Globus pallidus (tissue), 1 donor: ENCODE measurements around the gene ATF3.
"Not testable (repeated sequence)": the region's sequence is repeated elsewhere in the genome, so short reads cannot be mapped to it uniquely, and the experiment has no call there.

Experiments used
- DNase-seq: peaks from one replicate; pipeline ENCODE4 v3.0.0-alpha.2; 2015; ENCODE audit warnings: low spot score

The ATF3 gene

DNA sequence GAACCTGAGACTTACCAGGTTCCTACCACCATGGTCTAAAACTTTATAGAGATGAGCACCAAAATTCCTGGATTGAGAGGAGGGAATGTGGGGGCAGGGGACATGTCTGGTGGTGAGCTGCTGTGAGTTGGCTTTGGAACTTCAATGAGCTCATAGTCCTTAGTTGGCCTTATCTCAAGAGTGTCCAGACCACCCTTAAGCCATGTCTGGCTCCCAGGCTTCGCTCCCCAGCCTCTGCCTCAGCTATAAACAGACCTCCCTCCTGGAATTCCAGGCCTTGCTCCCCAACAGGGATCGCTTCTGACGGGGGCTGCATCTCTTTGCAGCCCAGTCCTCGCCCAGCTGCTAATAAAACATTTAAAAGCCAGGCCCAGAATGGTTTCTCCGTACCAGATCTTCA is 19.5 kb downstream of the ATF3 start:
- DNase-seq = no peak

DNA sequence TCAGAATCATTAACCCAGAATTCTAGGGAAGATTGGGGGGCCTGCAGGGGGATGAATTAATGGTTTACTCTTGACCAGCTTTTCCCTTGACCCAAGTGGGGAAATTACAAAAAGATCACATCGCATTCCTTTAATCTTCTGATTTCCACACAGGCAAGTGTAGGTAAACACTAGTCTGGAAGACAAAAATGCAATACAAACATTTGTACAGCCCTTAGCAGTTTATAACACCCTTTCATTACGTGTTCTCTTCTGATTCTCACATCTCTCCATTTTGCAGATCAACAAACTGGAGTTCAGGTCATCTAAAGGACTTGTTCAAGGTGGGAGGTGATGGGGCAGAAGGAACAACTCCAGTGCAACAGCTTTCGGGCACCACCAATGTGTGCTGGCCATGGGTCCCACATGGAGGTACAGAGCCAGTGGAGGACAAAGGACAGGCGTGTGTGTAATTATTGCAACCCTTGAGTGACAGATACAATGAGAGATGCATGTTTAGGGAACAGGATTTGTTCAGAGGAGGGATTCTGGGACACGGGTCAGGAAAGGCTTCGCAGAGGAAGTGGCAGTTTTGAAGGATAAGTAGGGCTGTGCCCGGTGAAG is 20.4 kb downstream of the ATF3 start:
- DNase-seq = no peak

DNA sequence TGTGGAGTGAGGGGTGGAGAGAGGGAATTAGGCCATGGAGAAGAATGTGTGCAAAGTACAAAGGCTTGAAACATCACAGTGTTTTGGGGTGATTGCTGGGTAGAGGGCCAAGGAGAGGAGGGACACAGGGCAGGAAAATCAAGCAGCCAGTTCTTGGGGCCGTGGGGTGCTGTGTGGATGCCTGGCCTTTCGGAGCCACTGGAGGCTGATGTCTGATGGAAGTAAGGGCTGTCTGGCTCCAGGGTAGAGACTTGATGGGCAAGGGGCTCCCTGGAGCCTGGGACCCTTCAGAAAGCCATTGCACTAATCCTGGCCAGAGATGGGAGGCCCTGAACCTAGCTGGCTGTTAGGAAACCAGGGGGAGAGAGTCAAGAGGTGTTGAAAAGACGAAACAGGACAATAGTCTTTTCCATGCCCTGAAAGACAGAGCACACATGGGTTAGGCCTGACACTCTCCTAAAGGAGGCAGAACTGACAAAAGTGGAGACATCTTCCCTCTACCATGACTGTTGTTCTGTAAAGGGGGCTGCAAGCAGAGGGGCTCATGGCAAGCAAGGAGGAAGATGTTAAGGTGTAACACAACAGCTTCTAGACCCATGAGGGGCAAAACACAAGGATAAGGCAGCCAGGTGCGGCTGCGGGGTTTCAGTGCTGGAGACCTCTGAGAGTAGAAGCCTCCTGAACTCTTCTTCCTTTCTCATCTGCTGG is 21.0 kb downstream of the ATF3 start:
- no peak for DNase-seq

DNA sequence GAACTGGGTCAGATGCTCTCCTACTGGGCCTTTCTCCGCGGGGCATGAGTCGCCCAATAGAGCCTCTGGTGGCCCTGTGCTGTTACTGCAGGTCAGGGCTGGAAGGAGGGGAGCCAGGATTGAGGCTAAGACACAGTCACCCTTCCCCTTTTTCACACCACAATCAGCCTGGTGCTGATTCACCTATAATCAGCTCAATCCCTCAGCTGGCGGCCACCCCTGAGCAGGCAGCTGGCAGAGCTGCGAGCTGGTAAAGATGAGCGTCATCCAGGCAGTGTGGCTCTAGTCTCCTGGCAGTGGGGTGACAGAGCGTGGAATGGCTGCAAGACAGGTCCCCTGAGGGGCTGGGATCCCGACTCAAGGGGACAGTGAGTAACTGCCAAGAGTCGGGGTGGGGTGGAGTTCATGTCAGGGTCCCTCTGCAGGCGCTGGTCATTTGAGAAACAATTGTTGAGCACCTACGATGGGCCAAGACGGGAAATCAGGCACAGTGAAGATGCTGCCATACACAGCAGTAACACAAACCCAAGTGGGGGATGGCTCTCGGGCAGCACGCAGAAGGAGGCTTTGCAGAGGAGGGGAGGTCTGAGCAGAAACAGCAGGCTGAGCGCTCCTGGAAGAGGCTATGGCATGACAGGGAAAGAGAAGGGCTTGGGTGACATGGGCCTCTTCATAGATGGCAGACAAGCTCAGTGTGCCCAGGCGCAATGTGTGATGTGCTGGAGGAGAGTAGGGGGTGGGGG is 21.8 kb downstream of the ATF3 start:
- DNase-seq = peak; percentile 74

DNA sequence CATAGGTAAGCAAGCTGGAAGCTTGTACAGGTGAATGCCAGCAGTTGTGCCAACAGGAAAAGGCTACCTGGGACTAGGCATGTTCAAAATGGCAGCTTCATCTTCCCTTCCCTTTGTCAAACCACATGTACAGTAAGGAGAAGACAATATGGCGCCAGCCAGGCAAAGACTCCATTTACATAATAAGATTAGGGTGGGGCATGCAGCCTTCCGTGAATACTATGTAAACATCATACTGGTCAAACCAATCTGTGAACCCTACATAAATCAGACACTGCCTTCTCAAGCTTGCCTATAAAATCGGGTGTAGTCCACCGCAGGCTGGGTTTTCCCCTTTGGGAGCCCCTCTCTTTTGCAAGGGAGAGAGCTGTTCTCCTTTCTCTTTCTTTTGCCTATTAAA is 24.6 kb downstream of the ATF3 start:
- no peak for DNase-seq

DNA sequence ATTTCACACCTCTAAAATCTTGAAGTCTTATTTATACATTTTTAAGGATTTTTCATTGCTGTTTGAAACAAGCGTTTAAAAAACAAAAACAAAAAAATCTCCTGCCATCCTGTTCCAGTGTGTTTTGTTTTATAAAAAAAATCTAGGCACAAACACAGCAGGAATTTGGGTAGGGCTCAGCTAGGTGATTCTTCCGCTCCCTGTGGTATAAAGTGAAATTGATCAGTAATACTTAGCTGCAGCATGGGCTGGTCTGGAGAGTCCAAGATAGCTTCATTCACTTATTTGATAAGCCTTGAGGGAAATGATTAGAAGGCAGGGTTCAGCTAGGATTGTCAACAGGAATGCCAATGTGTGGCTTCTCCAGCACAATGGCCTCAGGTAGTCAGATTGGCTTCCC is 25.7 kb downstream of the ATF3 start:
- DNase-seq = no peak

DNA sequence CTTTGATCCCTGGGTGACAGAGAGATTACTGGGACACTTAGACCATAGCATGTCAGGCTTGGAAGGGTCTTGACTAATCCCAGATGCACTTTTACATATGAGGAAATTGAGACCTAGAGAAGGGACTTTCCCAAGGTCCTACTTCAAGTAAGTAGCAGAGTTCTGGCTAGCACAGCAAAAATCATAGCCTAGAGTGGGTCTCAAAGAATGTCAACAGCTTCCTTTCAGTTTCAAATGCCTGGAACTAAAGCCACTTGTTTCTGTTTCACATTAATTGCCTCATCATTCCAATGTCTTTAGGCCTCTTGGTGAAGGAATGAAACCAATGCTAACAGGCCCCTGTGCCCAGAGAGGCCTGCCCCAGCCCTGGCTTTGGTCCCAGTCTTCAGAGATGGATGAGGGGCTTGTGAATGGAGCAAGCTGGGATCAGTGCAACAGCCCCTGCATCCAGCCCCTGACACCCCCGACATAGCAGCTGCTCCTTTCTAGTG is 26.6 kb downstream of the ATF3 start:
- no peak for DNase-seq

DNA sequence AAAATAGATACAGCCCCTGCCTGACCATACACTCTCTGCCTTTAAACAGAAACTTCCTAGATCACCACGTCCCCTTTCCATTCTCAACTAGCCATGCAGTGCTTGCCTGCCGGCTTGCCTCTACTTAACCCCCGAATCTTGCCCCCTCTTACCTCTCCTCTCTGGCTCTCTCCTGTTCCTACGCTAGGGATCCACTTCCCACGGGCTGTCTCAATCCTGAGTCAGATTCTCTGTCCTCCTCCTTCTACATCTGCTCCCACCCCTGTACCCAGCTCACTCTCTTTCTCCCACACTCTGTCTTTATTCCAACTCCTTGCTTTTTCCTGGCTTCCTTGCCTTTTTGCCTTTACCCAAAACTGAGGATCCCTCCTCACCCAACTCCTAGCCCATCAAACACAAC is 29.3 kb downstream of the ATF3 start:
- DNase-seq = no peak

DNA sequence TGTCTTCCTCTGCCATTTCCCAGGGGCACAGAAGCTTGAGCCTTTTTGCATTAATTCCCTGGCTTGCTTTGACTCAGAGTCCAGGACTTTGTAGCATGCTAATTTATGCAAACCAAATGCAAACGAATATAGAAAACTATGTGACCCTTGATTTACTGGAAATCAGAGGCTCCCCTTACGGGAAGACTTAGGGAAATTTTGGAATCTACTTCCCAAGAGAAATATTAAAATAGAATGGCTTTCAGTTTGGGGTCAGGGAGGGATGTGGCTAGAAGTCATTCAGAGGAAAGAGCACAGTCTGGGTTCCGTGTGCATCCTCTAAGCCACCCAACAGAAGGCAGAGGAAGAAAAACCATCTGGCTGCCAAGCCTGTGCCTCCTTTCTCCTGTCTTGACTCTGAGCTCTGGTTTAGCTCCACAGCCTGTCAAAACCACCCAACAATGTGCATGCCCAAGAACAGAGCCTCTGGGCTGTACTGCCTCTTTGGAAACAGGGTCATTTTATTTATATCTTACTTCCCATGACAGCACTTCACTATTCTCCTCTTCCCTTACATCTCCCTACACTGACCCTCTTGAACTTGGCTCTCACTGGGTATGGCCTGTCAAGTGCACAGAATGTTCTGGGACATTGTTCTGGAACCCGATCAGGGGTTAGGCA is 30.1 kb downstream of the ATF3 start:
- DNase-seq = no peak

DNA sequence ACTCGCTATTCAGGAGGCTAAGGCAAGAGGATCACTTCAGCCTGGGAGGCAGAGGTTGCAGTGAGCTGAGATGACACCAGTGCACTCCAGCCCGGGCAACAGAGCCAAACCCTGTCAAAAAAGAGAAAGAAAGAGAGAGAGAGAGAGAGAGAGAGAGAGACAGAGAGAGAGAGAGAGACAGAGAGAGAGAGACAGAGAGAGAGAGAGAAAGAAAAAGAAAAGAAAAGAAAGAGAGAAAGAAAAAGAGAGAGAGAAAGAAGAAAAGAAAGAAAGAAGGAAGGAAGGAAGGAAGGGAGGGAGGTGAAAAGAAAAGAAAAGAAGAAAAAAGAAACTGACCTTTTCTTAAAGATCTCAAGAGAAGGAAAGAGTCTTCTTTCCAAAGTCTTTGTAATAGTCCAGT is 31.0 kb downstream of the ATF3 start:
- not testable (repeated sequence) for DNase-seq

DNA sequence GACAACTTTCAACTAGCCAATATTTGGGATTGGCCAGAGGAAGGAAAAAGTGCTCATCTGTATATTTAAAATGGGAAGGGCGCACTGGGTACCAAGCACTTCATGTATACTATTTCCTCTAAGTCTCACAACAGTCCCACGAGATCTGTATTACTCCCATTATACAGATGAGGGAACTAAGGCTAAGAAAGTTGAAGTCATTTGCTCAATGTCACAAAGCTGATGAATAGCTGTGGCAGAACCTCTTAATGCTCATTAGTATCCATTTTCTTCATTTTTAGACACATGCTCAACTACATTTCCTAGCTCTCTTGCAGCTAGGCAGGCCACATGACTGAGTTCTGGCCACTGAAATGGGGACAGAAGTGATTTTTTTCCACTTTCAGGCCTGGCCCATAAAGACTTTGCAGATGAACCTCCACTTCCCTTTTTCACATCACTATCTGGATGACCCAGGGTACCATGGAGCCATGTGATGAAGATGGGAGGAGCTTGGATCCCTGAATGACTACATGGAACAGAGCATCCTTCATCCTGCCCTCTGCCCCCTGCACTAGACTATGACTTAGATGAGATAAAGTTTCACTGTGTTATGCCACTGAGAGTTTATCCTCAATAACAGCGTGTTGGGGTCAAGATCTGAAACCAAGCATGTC is 31.8 kb downstream of the ATF3 start:
- DNase-seq = no peak

DNA sequence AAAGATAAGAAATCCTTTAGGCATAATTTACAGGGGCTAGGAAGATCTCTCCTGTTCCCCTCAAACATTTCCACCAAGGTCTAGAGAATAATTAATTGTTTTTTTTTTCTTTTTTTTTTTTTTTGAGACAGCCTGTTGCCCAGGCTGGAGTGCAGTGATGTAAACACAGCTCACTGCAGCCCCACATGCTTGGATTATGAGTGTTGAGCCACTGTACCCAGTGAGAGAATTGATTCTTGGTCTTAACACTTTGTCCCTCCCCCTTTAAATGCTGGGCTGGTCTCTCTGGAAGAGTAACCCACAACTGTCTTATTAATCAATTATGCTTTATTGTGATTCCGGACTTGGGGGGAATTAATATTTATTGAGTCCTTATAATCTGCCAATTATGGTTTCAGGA is 33.4 kb downstream of the ATF3 start:
- DNase-seq = no peak

DNA sequence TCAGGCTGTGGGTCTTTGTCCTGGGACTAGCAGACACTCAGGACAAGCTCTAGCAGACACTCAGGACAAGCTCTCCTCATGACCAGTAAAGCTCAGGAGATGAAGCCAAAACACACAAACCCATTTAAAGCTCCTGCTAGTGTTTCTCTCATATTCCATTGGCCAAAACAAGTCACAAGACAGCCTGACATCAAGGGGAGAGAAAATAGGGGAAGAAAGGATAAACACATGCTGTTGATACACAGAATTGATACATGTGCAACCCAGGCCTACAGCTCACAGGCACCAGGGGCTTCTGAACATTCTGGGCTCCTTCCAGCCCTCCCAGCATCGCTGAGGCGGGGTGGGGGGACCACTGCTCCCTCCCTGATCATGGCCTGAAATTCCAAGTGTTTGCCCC is 35.3 kb downstream of the ATF3 start:
- DNase-seq = no peak

DNA sequence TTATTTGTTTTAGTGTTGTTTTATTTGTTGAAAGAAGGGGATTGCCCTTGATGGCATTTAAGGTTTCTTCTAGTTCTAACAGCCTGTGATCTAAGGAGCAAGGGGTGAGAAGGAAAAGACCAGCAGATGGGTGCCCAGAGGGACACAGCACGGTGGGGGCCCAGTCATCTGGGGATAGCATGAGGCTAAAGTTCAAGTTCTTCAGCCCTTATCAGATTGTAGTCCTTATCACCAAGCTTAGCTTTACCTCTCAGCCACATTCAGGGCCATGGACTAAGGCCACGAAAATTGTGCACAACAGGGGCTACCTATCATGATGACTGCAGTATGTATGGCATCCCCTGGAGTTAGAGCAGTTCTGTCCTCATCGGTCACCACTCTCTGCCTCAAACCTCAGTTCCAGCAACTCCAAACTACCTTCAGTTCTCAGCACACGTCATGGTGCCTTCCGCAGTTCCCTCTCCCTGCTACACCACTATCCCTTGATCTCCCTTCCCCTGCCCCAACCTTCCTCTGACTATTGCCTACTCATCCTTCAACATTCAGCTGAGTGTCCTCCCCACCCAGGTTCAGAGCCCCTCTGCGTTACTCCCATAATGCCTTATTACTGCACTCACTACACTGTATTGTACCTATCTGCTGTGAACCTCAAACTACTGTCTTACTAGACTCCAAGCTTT is 36.4 kb downstream of the ATF3 start:
- no peak for DNase-seq

DNA sequence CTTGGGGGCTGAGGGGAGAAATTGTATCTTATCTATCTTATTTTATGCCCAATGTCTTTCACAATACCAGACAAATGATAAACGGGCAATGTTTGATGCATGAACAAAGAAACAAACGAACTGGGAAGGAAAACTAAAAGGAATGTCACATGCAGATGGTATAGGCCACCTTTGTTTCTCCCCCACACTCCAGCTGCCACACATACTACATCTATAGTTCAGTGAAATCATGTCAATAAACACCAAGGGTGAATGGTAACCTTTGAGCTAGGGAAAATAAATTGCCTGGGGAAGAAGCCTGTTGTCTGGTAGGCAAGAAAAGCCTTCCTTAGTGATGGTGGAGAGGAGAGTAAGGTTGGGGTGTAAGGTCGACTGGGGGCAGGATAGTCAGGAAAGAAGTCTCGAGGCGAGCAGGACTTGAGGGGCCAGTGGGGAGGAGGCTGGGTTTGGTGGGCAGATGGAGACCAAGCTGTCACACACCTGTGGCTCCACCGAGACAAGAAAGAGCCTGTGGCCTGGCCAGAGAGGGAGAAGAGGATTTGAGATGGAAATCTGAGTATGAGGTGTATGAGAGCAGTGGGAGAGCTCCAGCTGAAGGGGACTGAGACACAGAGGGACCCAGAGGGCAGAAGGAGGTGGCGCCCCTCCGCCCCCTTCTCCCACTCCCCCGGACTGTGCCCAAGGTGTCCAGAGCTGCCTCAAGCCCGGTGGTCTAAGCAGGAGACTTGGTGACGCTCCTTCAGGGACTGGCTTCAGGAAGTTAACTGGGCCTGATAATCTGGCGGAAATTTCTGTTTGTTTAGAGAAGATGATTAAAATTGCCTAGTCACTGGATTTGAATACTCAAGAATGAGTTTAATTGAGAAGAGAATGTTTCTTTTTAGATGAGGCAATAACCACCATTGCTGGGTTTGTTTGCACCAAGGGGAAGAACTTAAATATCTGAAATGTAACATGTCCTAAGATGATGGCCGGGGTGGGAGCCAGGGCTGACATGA is 37.3 kb downstream of the ATF3 start:
- no peak for DNase-seq

DNA sequence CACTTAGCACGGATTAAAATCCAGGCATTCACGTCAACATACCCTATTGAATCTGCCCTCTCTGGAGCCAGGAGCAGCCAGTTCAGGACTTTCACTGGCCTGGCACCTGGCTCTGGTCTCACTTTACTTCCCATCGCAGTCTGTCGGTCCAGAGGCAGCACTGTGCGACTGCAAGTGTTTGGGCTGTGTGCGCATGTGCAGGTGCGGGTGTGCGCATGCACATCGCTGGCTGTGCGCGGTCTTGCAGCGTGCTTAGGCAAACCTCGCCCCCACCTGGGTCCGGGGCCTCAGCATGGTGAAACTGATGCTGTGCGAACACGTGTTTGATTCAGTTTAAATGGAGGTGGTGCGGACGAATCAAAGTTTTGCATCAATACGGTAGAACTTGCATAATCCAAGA is 38.0 kb downstream of the ATF3 start:
- no peak for DNase-seq

DNA sequence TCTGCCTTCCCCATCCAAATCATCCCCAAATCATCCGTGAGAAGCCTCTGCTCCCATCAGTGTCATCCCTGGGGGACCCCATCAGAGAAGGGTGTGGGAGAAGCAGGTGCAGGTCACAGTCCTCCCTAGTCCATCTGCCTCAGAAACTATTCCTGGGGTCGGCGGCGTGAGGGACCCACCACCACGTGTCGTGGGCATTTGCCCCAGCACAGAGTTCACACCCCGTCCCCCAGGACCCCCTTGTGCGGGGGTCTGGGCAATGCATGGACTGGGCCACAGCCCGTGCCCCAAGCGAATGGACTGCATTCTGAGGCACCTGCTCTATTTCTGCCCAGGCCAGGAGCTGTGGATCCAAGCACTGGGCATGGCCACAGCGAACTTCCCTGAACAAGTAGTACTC is 38.4 kb downstream of the ATF3 start:
- no peak for DNase-seq

DNA sequence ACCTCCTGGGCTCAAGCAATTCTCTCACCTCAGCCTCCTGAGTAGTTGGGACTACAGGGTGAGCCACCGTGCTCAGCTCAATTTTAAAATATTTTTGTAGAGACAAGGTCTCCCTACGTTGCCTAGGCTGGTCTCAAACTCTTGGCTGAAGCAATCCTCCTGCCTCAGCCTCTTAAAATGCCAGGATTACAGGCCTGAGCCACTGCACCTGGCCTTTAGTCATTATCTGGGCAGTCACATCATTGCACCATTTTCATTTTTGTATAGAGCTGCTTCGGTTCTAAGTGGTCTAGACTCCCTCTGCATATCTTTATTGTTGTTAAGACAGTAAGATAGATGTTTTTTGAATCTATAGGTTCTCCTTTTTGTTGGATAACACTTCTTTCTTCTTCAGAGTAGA is 39.9 kb downstream of the ATF3 start:
- DNase-seq = no peak

DNA sequence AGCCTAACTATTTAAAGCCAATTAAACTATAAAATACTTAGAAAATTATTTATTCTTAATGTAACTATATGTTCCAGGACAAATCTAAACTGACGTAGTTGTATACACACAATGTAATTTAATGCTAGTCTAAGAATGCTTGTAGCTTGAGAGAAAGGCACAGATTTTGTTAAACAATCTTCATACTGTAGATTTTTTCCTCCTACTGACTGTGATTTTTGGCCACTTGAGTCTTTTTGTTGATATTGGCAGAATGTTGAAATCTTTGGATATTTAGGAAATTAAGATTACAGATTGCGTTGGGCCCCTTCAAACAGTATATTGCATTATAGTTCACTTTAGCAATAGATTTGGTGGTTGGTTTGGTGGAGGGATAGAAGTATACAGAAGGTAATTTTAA is 40.5 kb downstream of the ATF3 start:
- no peak for DNase-seq

DNA sequence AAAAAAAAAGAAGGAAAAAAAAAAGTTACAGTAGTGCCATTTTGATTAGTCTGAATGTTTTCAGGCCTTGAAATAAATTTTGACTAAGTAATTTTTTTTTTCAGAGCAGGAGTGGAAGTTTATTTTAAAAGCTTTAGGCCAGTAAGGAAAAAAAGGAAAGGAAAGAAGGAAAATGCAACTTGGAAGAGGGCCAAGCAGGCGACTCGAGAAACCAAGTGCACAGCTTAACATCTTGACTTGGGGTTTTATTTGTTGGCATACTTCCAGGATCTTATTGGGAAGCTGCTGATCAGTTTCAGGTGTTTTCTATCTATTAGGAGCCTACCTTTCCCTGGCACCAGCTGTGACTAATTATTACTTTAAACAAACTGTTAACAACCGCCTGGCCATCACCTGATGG is 41.7 kb downstream of the ATF3 start:
- no peak for DNase-seq
